Esophagus squamous epithelium (tissue), 5 donors: ENCODE results near the gene MAN2B1. TPM values are rescaled to one million over a fixed set of nuclear protein-coding genes. Genes with fewer than 3 reads are reported as not detected.

Experiments used
- DNase-seq: peaks from one replicate; lab custom pipeline; 2025; lab: John Stamatoyannopoulos, UW
- H3K27ac ChIP-seq, 4 donors: fragments of 200-600 bp; sonication (generic); one replicate each; pipeline ENCODE4 v1.5.1; 2016 to 2019; ENCODE audit warnings: mild to moderate bottlenecking in 1 of 4
- H3K27me3 ChIP-seq, 4 donors: fragments of 200-600 bp; sonication (generic); 1 replicate in 3 of 4; 2 replicates in 1 of 4; pipeline versions ENCODE4 v1.5.1 to v1.6.0; 2017 to 2021; ENCODE audit warnings: antibody characterized with exemption in 1 of 4
- H3K36me3 ChIP-seq, 3 donors: fragments of 200-600 bp; sonication (generic); one replicate each; pipeline ENCODE4 v1.5.1; 2016 to 2019
- H3K4me1 ChIP-seq, 3 donors: fragments of 200-600 bp; sonication (generic); one replicate each; pipeline ENCODE4 v1.5.1; 2017 to 2019
- H3K4me3 ChIP-seq, 4 donors: fragments of 200-600 bp; sonication (generic); 1 replicate in 3 of 4; 2 replicates in 1 of 4; pipeline ENCODE4 v1.5.1; 2016 to 2019; ENCODE audit warnings: mild to moderate bottlenecking in 2 of 4, moderate library complexity in 1 of 4
- H3K9me3 ChIP-seq, 3 donors: fragments of 200-600 bp; sonication (generic); one replicate each; pipeline ENCODE4 v1.5.1; 2016 to 2019
- CTCF ChIP-seq, 6 experiments: fragments of 450-650 bp in 4 of 6; fragments of 200-600 bp in 2 of 6; sonication (generic) in 2 of 6; IDR thresholded peaks; one replicate each; pipeline ENCODE4 v1.5.1; 2016 to 2019; ENCODE audit warnings: antibody characterized with exemption in 6 of 6, mild to moderate bottlenecking in 4 of 6, moderate library complexity in 4 of 6
- POLR2A ChIP-seq, 4 donors: fragments of 450-650 bp; IDR thresholded peaks; one replicate each; pipeline ENCODE4 v1.6.1; 2017; ENCODE audit warnings: antibody characterized with exemption in 4 of 4, mild to moderate bottlenecking in 4 of 4, moderate library complexity in 3 of 4
- WGBS, 2 donors: methylation state at CpG; one replicate each; pipeline ENCODE4 v1.1.5; 2018; 5-methylcytosine and 5-hydroxymethylcytosine counted together
- intact Hi-C: fragments of 100-400 bp; cut with DNase I; formaldehyde crosslinking; loops from one replicate; pipeline ENCODE4 v1.15.0; 2022
- total RNA-seq, 4 donors: library from RNA; depleted of rRNA; stranded (reverse); fragments of >200 nt; gene quantifications; one replicate each; pipeline ENCODE4 v1.1.0, GENCODE V29; 2016
- donor health status: DM: yes; HTN: yes; CAD: no.

The MAN2B1 gene
- total RNA-seq, 4 donors from 2014 or later = 25.5 to 55.5 (median 39.4) TPM

DNA sequence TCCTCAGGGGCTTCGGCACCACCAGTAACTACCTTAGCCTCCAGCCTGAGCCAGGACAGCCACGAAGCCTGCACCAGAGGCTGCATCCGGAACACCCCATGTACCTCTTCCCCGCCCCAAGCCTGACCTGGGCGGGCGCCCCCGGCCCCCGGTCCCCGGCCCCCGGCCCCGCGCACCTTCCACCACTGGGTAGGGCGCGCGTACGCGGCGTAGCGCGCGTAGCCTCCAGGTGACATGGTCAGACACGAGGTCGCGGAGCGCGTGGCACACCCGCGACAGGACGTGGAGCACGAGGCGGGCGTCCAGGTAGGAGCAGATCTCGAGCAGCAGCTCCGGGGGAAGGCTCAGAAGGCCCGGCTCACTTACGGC, 29.4 kb upstream of the MAN2B1 start:
- H3K27ac ChIP-seq = peak overlapping the region in 3 of 4 donors; percentile 82 to 95 (median 90)
- H3K4me3 ChIP-seq = peak overlapping the region; percentile 80 to 97 (median 90)
- no peak for TF ChIP-seq POLR2A (IDR thresholded peaks at IDR 0.05)
- TF ChIP-seq CTCF (IDR thresholded peaks at IDR 0.05) = no peak
- peaks cover 3 to 42% (median 10%) of the 10 kb centered on the region in 3 donors for H3K36me3 ChIP-seq
- H3K9me3 ChIP-seq = no peaks in the 10 kb centered on the region
- H3K27me3 ChIP-seq = no peaks in the 10 kb centered on the region
- 0% methylated on average over 1 to 2 of the region's 36 CpGs for WGBS, 2 donors
- intact Hi-C loops = no loop called here
- no peak for DNase-seq
- H3K4me1 ChIP-seq = peaks cover 16 to 24% (median 17%) of the 10 kb centered on the region in 3 donors

DNA sequence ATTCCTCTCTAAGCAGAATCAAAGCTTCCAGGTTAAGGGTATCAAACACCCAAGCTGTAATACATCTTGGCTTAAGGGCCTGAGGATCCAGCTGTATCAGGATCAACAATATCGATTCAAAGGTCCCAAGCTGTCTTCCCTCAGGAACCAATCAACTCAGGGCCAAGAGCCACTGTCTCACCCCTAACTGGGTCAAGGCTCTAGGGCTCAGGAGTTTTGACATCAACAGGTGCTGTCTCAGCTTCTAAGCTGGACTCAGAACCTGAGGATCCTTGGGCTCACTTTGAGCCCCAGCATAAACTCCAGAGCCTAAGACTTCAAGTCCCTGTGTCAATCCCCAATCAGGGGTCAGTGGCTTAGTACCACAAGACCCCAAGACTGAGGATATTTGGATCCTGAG, 29.0 kb upstream of the MAN2B1 start:
- Histone ChIP-seq H3K9me3 (no peaks in the 10 kb centered on the region), H3K27me3 (no peaks in the 10 kb centered on the region), H3K27ac (peak overlapping the region in 2 of 4 donors; percentile 82 to 90), H3K4me1 (peaks cover 16 to 24% (median 17%) of the 10 kb centered on the region in 3 donors), H3K4me3 (peak overlapping the region; percentile 80 to 97 (median 90)), H3K36me3 (peaks cover 0 to 37% (median 5%) of the 10 kb centered on the region in 3 donors)
- no peak for DNase-seq
- WGBS, 2 donors = 60 to 82% methylated on average over 1 of the region's 1 CpG
- no peak for TF ChIP-seq CTCF (IDR thresholded peaks at IDR 0.05)
- TF ChIP-seq POLR2A (IDR thresholded peaks at IDR 0.05) = no peak
- intact Hi-C loops = no loop called here

GRCh38 chr19:12695096-12695495, 28.6 kb upstream of the MAN2B1 start:
- peaks cover 0 to 33% (median under 1%) of the 10 kb centered on the region in 3 donors for H3K36me3 ChIP-seq
- peak overlapping the region in 1 of 4 donors; percentile 88 for H3K4me3 ChIP-seq
- no peak overlapping the region for H3K27ac ChIP-seq
- WGBS, 2 donors = 80 to 88% methylated on average over 1 of the region's 2 CpGs
- peaks cover 16 to 24% (median 17%) of the 10 kb centered on the region in 3 donors for H3K4me1 ChIP-seq
- TF ChIP-seq CTCF (IDR thresholded peaks at IDR 0.05) (no peak), POLR2A (IDR thresholded peaks at IDR 0.05) (no peak)
- H3K27me3 ChIP-seq = no peaks in the 10 kb centered on the region
- intact Hi-C loops = no loop called here
- no peaks in the 10 kb centered on the region for H3K9me3 ChIP-seq
- no peak for DNase-seq

GRCh38 chr19:12694641-12695040, 28.1 kb upstream of the MAN2B1 start:
- TF ChIP-seq CTCF (IDR thresholded peaks at IDR 0.05) = no peak
- no peak for TF ChIP-seq POLR2A (IDR thresholded peaks at IDR 0.05)
- Histone ChIP-seq H3K9me3 (no peaks in the 10 kb centered on the region), H3K36me3 (peaks cover 0 to 31% (median 0%) of the 10 kb centered on the region in 3 donors), H3K27me3 (no peaks in the 10 kb centered on the region), H3K4me1 (peaks cover 16 to 24% (median 17%) of the 10 kb centered on the region in 3 donors), H3K4me3 (no peak overlapping the region), H3K27ac (no peak overlapping the region)
- WGBS, 2 donors = 90 to 96% methylated on average over 2 to 5 of the region's 16 CpGs
- no peak for DNase-seq
- intact Hi-C loops = no loop called here

GRCh38 chr19:12692960-12693359, 26.4 kb upstream of the MAN2B1 start:
- Histone ChIP-seq H3K27me3 (no peaks in the 10 kb centered on the region), H3K9me3 (no peaks in the 10 kb centered on the region), H3K27ac (no peak overlapping the region), H3K36me3 (peaks cover 0 to 25% (median 0%) of the 10 kb centered on the region in 3 donors), H3K4me1 (peaks cover 16 to 24% (median 17%) of the 10 kb centered on the region in 3 donors), H3K4me3 (no peak overlapping the region)
- intact Hi-C loops = no loop called here
- WGBS, 2 donors = 79 to 84% methylated on average over 3 of the region's 5 CpGs
- no peak for DNase-seq
- TF ChIP-seq POLR2A (IDR thresholded peaks at IDR 0.05) (no peak), CTCF (IDR thresholded peaks at IDR 0.05) (no peak)
